Nephron (organoid): ENCODE results near the gene PNPLA2.

Source experiments
- H3K27ac Mint-ChIP-seq, 3 experiments: 2 replicates each; pipeline ENCODE4 v1.8.0; 2020; ENCODE audit warnings: mixed read lengths in 3 of 3, mild to moderate bottlenecking in 2 of 3, moderate library complexity in 1 of 3
- H3K27me3 Mint-ChIP-seq: 2 replicates; pipeline ENCODE4 v1.8.0; 2021; ENCODE audit warnings: low read depth, mild to moderate bottlenecking, moderate library complexity, mixed read lengths
- H3K36me3 Mint-ChIP-seq: 2 replicates; pipeline ENCODE4 v1.8.0; 2020; ENCODE audit warnings: low read depth, mixed read lengths
- H3K4me1 Mint-ChIP-seq: 2 replicates; pipeline ENCODE4 v1.8.0; 2020; ENCODE audit warnings: mixed read lengths
- H3K4me3 Mint-ChIP-seq, 3 experiments: 2 replicates each; pipeline ENCODE4 v1.8.0; 2020; ENCODE audit warnings: mild to moderate bottlenecking in 3 of 3, mixed read lengths in 3 of 3, moderate library complexity in 2 of 3
- H3K9me3 Mint-ChIP-seq: 2 replicates; pipeline ENCODE4 v1.8.0; 2020; ENCODE audit warnings: mixed read lengths
- CTCF ChIP-seq, 3 experiments: fragments of 200-600 bp; sonication (generic); IDR thresholded peaks; one replicate each; pipeline ENCODE4 v1.5.0; 2021; ENCODE audit warnings: antibody characterized with exemption in 3 of 3; ENCODE audit not compliant: unreplicated experiment in 3 of 3

PNPLA2 gene

DNA sequence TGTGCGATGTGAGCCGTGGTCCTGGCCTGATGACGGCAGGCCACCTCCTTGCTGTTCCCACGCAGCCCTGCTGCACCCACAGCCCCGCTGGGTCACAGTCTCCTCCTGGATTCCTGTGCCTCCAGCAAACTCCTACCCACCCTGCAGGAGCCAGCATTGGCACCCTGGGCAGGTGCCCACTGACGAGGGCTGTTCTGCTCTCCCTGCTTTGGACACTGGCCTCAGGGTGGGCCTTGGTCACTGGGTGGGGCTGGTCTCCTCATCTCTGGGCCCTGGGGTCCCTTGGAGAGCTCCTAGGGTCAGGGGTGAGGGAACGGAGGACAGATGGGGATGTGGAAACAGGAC is 36.6 kb downstream of the PNPLA2 start:
- Mint-ChIP-seq H3K9me3 (no peaks in the 10 kb centered on the region), H3K4me3 (no peak overlapping the region), H3K27me3 (peaks cover 4% of the 10 kb centered on the region), H3K27ac (no peak overlapping the region), H3K36me3 (no peaks in the 10 kb centered on the region), H3K4me1 (peaks cover 16% of the 10 kb centered on the region)
- no peak for TF ChIP-seq CTCF (IDR thresholded peaks at IDR 0.05; ENCODE audit: unreplicated experiment in 3 of 3)

DNA sequence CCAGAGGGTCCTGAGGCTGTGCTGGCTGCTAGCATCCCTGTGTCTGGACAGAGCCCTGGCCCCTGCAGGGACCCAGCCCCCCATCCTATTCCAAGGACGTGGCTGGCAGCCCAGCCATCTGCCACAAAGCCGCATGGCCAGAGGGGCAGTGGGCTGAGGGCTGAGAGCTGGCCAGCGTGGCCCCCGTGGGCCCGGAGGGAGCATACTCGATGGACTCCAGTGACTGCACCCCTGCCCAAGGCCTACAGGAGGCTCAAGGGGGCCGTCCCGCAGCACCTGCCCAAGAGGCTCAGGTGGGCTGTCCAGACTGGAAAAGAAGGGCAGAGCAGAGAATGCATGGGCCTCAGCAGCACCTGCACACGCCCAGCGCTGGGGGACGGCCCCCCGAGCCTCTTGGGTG is 37.1 kb downstream of the PNPLA2 start:
- no peak overlapping the region for H3K27ac Mint-ChIP-seq

GRCh38 chr11:856397-856796 is 37.7 kb downstream of the PNPLA2 start:
- H3K27me3 Mint-ChIP-seq = peaks cover 4% of the 10 kb centered on the region
- H3K36me3 Mint-ChIP-seq = no peaks in the 10 kb centered on the region
- H3K27ac Mint-ChIP-seq = peak overlapping the region in 2 of 3 experiments; percentile 54 to 55
- no peaks in the 10 kb centered on the region for H3K9me3 Mint-ChIP-seq
- no peak for TF ChIP-seq CTCF (IDR thresholded peaks at IDR 0.05; ENCODE audit: unreplicated experiment in 3 of 3)
- peaks cover 16% of the 10 kb centered on the region for H3K4me1 Mint-ChIP-seq
- H3K4me3 Mint-ChIP-seq = peak overlapping the region in 1 of 3 experiments; percentile 36

More for the DNA sequence above, 37.1 kb downstream of the PNPLA2 start:
- TF ChIP-seq CTCF (IDR thresholded peaks at IDR 0.05; ENCODE audit: unreplicated experiment in 3 of 3) = no peak
- H3K9me3 Mint-ChIP-seq = no peaks in the 10 kb centered on the region
- no peaks in the 10 kb centered on the region for H3K36me3 Mint-ChIP-seq
- H3K4me3 Mint-ChIP-seq = no peak overlapping the region
- H3K27me3 Mint-ChIP-seq = peaks cover 4% of the 10 kb centered on the region
- peaks cover 16% of the 10 kb centered on the region for H3K4me1 Mint-ChIP-seq

GRCh38 chr11:858053-858761 is 39.5 kb downstream of the PNPLA2 start:
- Mint-ChIP-seq H3K36me3 (no peaks in the 10 kb centered on the region), H3K4me3 (peak overlapping the region in 2 of 3 experiments; percentile 24 to 43), H3K9me3 (no peaks in the 10 kb centered on the region), H3K4me1 (peaks cover 26% of the 10 kb centered on the region), H3K27ac (peak overlapping the region in 1 of 3 experiments; percentile 25), H3K27me3 (no peaks in the 10 kb centered on the region)
- no peak for TF ChIP-seq CTCF (IDR thresholded peaks at IDR 0.05; ENCODE audit: unreplicated experiment in 3 of 3)

- Mint-ChIP-seq H3K36me3 (no peaks in the 10 kb centered on the region), H3K27me3 (no peaks in the 10 kb centered on the region), H3K9me3 (no peaks in the 10 kb centered on the region), H3K4me3 (peak overlapping the region in 1 of 3 experiments; percentile 23), H3K27ac (peak overlapping the region in 1 of 3 experiments; percentile 25), H3K4me1 (peaks cover 28% of the 10 kb centered on the region)
- no peak for TF ChIP-seq CTCF (IDR thresholded peaks at IDR 0.05; ENCODE audit: unreplicated experiment in 3 of 3)
These were observed 40.1 kb downstream of the PNPLA2 start for GRCh38 chr11:858762-859339.
